ENCODE data around the gene NELL2. TPM values are rescaled to one million over a fixed set of nuclear protein-coding genes. Genes with fewer than 3 reads are reported as not detected.

Gene NELL2
- total RNA-seq, 1 donor from 2014 or later: 27.1 TPM

DNA sequence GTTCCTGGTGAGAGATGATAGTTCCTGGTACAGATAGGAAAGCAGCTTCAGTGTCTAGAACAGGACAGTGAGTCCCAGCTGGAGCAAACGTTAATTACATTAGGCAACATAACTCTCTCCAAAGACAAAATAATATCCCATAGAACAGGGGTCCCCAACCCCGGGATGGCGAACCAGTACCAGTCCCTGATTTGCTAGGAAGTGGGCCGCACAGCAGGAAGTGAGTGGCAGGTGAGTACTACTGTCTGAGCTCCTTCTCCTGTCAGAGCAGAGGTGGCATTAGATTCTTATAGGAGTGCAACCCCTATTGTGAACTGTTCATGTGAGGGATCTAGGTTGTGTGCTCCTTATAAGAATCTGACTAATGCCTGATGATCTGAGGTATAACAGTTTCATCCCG lies 204.1 kb downstream of the NELL2 start:
- Mint-ChIP-seq H3K27ac (no peak overlapping the region), H3K27me3 (no peaks in the 10 kb centered on the region), H3K4me3 (no peak overlapping the region), H3K36me3 (no peaks in the 10 kb centered on the region), H3K4me1 (ENCODE audit: unreplicated experiment) (no peaks in the 10 kb centered on the region), H3K9me3 (no peaks in the 10 kb centered on the region)
- no peak for DNase-seq (ENCODE audit: extremely low spot score, unreplicated experiment)
- TF ChIP-seq, protein P1, sequence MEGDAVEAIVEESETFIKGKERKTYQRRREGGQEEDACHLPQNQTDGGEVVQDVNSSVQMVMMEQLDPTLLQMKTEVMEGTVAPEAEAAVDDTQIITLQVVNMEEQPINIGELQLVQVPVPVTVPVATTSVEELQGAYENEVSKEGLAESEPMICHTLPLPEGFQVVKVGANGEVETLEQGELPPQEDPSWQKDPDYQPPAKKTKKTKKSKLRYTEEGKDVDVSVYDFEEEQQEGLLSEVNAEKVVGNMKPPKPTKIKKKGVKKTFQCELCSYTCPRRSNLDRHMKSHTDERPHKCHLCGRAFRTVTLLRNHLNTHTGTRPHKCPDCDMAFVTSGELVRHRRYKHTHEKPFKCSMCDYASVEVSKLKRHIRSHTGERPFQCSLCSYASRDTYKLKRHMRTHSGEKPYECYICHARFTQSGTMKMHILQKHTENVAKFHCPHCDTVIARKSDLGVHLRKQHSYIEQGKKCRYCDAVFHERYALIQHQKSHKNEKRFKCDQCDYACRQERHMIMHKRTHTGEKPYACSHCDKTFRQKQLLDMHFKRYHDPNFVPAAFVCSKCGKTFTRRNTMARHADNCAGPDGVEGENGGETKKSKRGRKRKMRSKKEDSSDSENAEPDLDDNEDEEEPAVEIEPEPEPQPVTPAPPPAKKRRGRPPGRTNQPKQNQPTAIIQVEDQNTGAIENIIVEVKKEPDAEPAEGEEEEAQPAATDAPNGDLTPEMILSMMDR (conservative IDR thresholded peaks at IDR 0.05): no peak

DNA sequence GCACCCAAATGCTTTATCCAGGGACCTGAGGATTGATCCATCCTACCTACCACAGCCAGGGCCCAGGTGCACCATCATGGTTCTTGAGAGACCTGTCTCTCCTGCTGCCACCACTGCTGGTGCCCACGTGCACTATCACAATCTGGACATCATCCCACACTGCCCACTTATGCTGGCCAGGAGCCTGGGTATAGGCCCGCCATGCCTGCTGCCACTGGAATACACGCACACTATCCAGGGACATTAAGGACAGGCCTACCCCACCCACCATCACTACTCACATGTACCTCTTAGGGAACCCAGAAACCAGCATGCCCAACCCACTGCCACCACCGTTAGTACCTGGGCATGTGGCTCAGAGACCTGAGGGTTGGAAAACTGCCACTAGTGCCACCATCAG lies 207.7 kb downstream of the NELL2 start:
- Mint-ChIP-seq H3K4me3 (no peak overlapping the region), H3K36me3 (no peaks in the 10 kb centered on the region), H3K27ac (no peak overlapping the region), H3K27me3 (no peaks in the 10 kb centered on the region), H3K9me3 (no peaks in the 10 kb centered on the region), H3K4me1 (ENCODE audit: unreplicated experiment) (no peaks in the 10 kb centered on the region)
- TF ChIP-seq, protein P1 (conservative IDR thresholded peaks at IDR 0.05): no peak
- no peak for DNase-seq (ENCODE audit: extremely low spot score, unreplicated experiment)

DNA sequence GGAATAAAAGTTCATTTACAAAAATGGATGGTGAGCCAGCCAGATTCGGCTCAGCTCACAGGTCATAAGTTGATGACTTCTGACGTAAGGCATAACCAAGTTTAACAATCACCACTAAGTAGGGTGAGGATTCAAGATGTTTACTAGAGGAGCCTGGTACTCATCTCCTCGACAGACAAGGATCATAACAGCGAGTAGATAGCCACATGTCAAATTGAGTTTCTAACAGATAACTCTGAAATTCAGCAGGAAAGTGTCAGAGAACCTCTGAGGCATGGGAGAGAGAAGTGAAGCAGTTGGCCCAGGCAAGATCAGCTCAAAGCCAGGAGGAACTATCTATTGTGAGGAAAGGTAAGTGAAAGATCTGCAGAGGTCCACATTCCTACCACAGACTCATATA lies 208.7 kb downstream of the NELL2 start:
- no peak for DNase-seq (ENCODE audit: extremely low spot score, unreplicated experiment)
- TF ChIP-seq, protein P1 (conservative IDR thresholded peaks at IDR 0.05): no peak
- Mint-ChIP-seq H3K27ac (no peak overlapping the region), H3K36me3 (no peaks in the 10 kb centered on the region), H3K4me1 (ENCODE audit: unreplicated experiment) (no peaks in the 10 kb centered on the region), H3K4me3 (no peak overlapping the region), H3K27me3 (no peaks in the 10 kb centered on the region), H3K9me3 (no peaks in the 10 kb centered on the region)

DNA sequence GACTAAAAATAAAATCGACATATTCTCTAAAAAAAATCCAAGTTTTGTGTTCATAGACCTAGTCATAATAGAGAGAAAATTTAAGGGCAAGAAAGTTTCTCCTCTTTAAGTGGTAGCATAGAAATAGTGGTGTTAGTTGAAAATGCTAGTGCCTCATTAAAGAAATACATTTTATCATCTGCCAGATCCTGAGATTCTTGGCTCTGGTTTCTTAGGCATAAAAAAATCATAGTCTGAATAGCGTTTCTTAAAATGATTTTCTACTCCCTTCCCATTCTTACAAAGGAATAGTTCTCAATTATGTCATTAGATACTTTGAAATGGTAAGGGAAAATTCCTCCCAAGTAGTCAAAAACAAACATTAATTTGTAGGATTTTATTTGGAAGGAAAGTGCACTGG lies 212.8 kb downstream of the NELL2 start:
- Mint-ChIP-seq H3K4me3 (no peak overlapping the region), H3K4me1 (ENCODE audit: unreplicated experiment) (no peaks in the 10 kb centered on the region), H3K36me3 (no peaks in the 10 kb centered on the region), H3K9me3 (no peaks in the 10 kb centered on the region), H3K27me3 (no peaks in the 10 kb centered on the region), H3K27ac (no peak overlapping the region)
- TF ChIP-seq, protein P1 (conservative IDR thresholded peaks at IDR 0.05): no peak
- DNase-seq (ENCODE audit: extremely low spot score, unreplicated experiment): no peak

DNA sequence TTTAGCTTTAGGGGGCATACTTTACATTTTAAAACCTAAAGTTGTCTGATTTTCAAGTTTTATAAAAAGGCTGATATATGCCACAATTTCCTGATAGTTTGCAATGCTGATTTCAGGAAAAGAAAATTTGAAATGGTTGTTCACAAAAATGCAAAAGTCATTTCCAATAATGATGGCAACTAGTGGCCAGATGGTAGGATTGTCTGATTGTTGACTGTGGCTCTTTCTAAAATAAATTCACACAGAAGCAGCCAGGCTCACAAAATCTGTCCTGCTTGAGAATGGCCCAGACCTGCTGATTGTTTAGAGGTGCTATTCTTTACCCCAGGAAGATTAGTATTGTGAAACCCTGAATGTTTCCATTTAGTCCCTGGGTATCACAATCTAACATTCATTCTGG lies 220.3 kb downstream of the NELL2 start:
- Mint-ChIP-seq H3K36me3 (no peaks in the 10 kb centered on the region), H3K4me3 (no peak overlapping the region), H3K4me1 (ENCODE audit: unreplicated experiment) (peaks cover 17% of the 10 kb centered on the region), H3K27me3 (no peaks in the 10 kb centered on the region), H3K9me3 (no peaks in the 10 kb centered on the region), H3K27ac (no peak overlapping the region)
- no peak for DNase-seq (ENCODE audit: extremely low spot score, unreplicated experiment)
- TF ChIP-seq, protein P1 (conservative IDR thresholded peaks at IDR 0.05): no peak
